Motor neuron (in vitro differentiated cells): ENCODE measurements around the gene PICK1. TPM values are rescaled to one million over a fixed set of nuclear protein-coding genes. Genes with fewer than 3 reads are reported as not detected.
"Not testable (repeated sequence)": the region's sequence is repeated elsewhere in the genome, so short reads cannot be mapped to it uniquely, and the experiment has no call there.

ENCODE experiments used
- ATAC-seq, 8 experiments: fragments of 200-7000 bp; cut with Tn5 transposase; replicated peaks in 6 of 8; 2 replicates each; pipeline ENCODE4 v1.8.0; 2021; ENCODE audit warnings: mild to moderate bottlenecking in 8 of 8, moderate library complexity in 8 of 8
- H3K27ac ChIP-seq, 2 donors: fragments of 250-450 bp; sonication (Bioruptor Pico); 2 replicates each; pipeline ENCODE4 v1.9.0; 2021; ENCODE audit warnings: antibody characterized with exemption in 2 of 2, mild to moderate bottlenecking in 2 of 2, moderate library complexity in 1 of 2
- H3K4me1 ChIP-seq, 2 donors: fragments of 250-450 bp; sonication (Bioruptor Pico); replicated peaks in 1 of 2; 2 replicates each; pipeline ENCODE4 v1.6.1; 2021; ENCODE audit warnings: antibody characterized with exemption in 2 of 2, mild to moderate bottlenecking in 2 of 2, moderate library complexity in 1 of 2
- H3K4me3 ChIP-seq, 5 donors: fragments of 250-450 bp; sonication (Bioruptor Pico); 2 replicates each; pipeline ENCODE4 v1.9.0; 2021; ENCODE audit warnings: antibody characterized with exemption in 5 of 5, mild to moderate bottlenecking in 5 of 5, moderate library complexity in 4 of 5
- WGBS, 10 experiments: fragments of 450-650 bp; shearing (Covaris generic); methylation state at CpG; one replicate each; pipeline ENCODE4 v1.0.0; 2022; 5-methylcytosine and 5-hydroxymethylcytosine counted together
- in situ Hi-C, 9 experiments: fragments of 400-800 bp; cut with MboI; loops; one replicate each; pipeline ENCODE4 v1.15.0; 2021; ENCODE audit warnings: low sequenced_read_pairs in 9 of 9, low pct_unique_long_range_greater_than_20kb in 2 of 9; ENCODE audit not compliant: unreplicated experiment in 9 of 9
- total RNA-seq, 8 experiments: library from RNA; unstranded; fragments of 300-600 nt; gene quantifications; 2 replicates each; pipeline versions ENCODE4 v1.2.3 to v1.2.4, GENCODE V29; 2022

Gene PICK1
- total RNA-seq, 8 experiments from 2014 or later, result 15.2 to 36.7 (median 24.7) TPM

- no peak overlapping the region for H3K27ac ChIP-seq
- no peak for ATAC-seq
- in situ Hi-C loops, result no loop called here
- 60 to 100% (median 78%) methylated on average over 1 to 9 of the region's 31 CpGs; no CpG with 5 or more reads in 6 of the 10 experiments for WGBS, 10 experiments
- no peak overlapping the region for H3K4me3 ChIP-seq
- H3K4me1 ChIP-seq, result peaks cover 4 to 10% of the 10 kb centered on the region in 2 donors
Measured at GRCh38 chr22:38115423-38116205, 58.4 kb downstream of the PICK1 start.

- ATAC-seq, in situ Hi-C loops, H3K4me1 ChIP-seq, H3K27ac ChIP-seq, H3K4me3 ChIP-seq: not testable (repeated sequence)
- WGBS, 10 experiments, result 80 to 100% (median 100%) methylated on average over 1 to 6 of the region's 10 CpGs; no CpG with 5 or more reads in 2 of the 10 experiments
Measured at GRCh38 chr22:38117556-38117955, 60.4 kb downstream of the PICK1 start.

- in situ Hi-C loops, result no loop called here
- Histone ChIP-seq H3K27ac (no peak overlapping the region), H3K4me3 (no peak overlapping the region), H3K4me1 (peaks cover 0 to 7% of the 10 kb centered on the region in 2 donors)
- WGBS, 10 experiments, result 29 to 93% (median 83%) methylated on average over 1 to 3 of the region's 3 CpGs
- no peak for ATAC-seq
Measured at GRCh38 chr22:38118182-38118581, 61.0 kb downstream of the PICK1 start.

GRCh38 chr22:38118747-38119146 lies 61.5 kb downstream of the PICK1 start:
- ATAC-seq, in situ Hi-C loops, H3K4me1 ChIP-seq, H3K27ac ChIP-seq, H3K4me3 ChIP-seq: not testable (repeated sequence)
- WGBS, 10 experiments, result 88 to 100% (median 100%) methylated on average over 1 to 2 of the region's 2 CpGs; no CpG with 5 or more reads in 3 of the 10 experiments

- no peak for ATAC-seq
- no peak overlapping the region for H3K4me3 ChIP-seq
- no peak overlapping the region for H3K27ac ChIP-seq
- H3K4me1 ChIP-seq, result peaks cover 0 to 3% of the 10 kb centered on the region in 2 donors
- WGBS, 10 experiments, result 75 to 88% (median 82%) methylated on average over 1 to 22 of the region's 28 CpGs; no CpG with 5 or more reads in 4 of the 10 experiments
- in situ Hi-C loops, result no loop called here
Measured at GRCh38 chr22:38120359-38121110, 63.3 kb downstream of the PICK1 start.

- ATAC-seq, result no peak
- Histone ChIP-seq H3K4me3 (no peak overlapping the region), H3K4me1 (peaks cover 3 to 9% of the 10 kb centered on the region in 2 donors), H3K27ac (no peak overlapping the region)
- in situ Hi-C loops, result no loop called here
- 76 to 100% (median 85%) methylated on average over 1 to 4 of the region's 6 CpGs; no CpG with 5 or more reads in 6 of the 10 experiments for WGBS, 10 experiments
Measured at GRCh38 chr22:38122616-38123015, 65.4 kb downstream of the PICK1 start.

- Histone ChIP-seq H3K4me1 (peaks cover 3 to 9% of the 10 kb centered on the region in 2 donors), H3K27ac (no peak overlapping the region), H3K4me3 (no peak overlapping the region)
- in situ Hi-C loops, result no loop called here
- no peak for ATAC-seq
- WGBS, 10 experiments, result 20 to 100% (median 82%) methylated on average over 1 to 4 of the region's 21 CpGs; no CpG with 5 or more reads in 5 of the 10 experiments
Measured at GRCh38 chr22:38124236-38124974, 67.2 kb downstream of the PICK1 start.

GRCh38 chr22:38125038-38125610 lies 67.9 kb downstream of the PICK1 start:
- H3K27ac ChIP-seq, result no peak overlapping the region
- H3K4me1 ChIP-seq, result peaks cover 3 to 9% of the 10 kb centered on the region in 2 donors
- in situ Hi-C loops, result no loop called here
- no peak overlapping the region for H3K4me3 ChIP-seq
- 77 to 100% (median 96%) methylated on average over 2 to 6 of the region's 14 CpGs; no CpG with 5 or more reads in 7 of the 10 experiments for WGBS, 10 experiments
- no peak for ATAC-seq

Other genes with a start within 250 kb of the PICK1 start
- gene GCAT, start 249.5 kb upstream of the PICK1 start, total RNA-seq, result 10 to 100 TPM; 10.6 to 41.6 (median 14.6) TPM
- gene GALR3, start 234.0 kb upstream of the PICK1 start, total RNA-seq, result not detected
- gene ANKRD54, start 213.1 kb upstream of the PICK1 start, total RNA-seq, result 10 to 100 TPM; 12.3 to 56.7 (median 30.9) TPM
- gene EIF3L, start 208.0 kb upstream of the PICK1 start, total RNA-seq, result 1,000 to 10,000 TPM in 2 of 8 experiments, 100 to 1,000 TPM in 6; 381 to 1,095 (median 566) TPM
- 10 to 100 TPM; 14.5 to 42.2 (median 19.7) TPM for gene MICALL1, start 151.1 kb upstream of the PICK1 start, total RNA-seq
- 1 to 10 TPM in 5 of 8 experiments, under 1 TPM in 3; 0.63 to 4.3 (median 2.1) TPM for gene C22orf23, start 103.8 kb upstream of the PICK1 start, total RNA-seq
- 100 to 1,000 TPM in 4 of 8 experiments, 10 to 100 TPM in 4; 69.1 to 147 (median 106) TPM for gene POLR2F, start 103.7 kb upstream of the PICK1 start, total RNA-seq
- 1 to 10 TPM in 1 of 8 experiments, under 1 TPM in 7; 0.20 to 1.3 (median 0.42) TPM for gene SOX10, start 72.8 kb upstream of the PICK1 start, total RNA-seq
- 1 to 10 TPM in 6 of 8 experiments, under 1 TPM in 2; 0.64 to 2.7 (median 1.8) TPM for gene SLC16A8, start 26.8 kb downstream of the PICK1 start, total RNA-seq
- 1 to 10 TPM in 2 of 8 experiments, under 1 TPM in 6; 0.21 to 4.2 (median 0.75) TPM for gene BAIAP2L2, start 53.3 kb downstream of the PICK1 start, total RNA-seq
- 10 to 100 TPM in 7 of 8 experiments, 1 to 10 TPM in 1; 8.6 to 56.8 (median 16.6) TPM for gene PLA2G6, start 124.4 kb downstream of the PICK1 start, total RNA-seq
- 10 to 100 TPM in 1 of 8 experiments, 1 to 10 TPM in 7; 5.0 to 14.5 (median 5.9) TPM for gene MAFF, start 144.6 kb downstream of the PICK1 start, total RNA-seq
- gene TMEM184B, start 215.6 kb downstream of the PICK1 start, total RNA-seq, result 10 to 100 TPM; 14.6 to 38.5 (median 20.4) TPM